Mesothelial cell of epicardium (in vitro differentiated cells): ENCODE data around the gene SAMD1. TPM values are rescaled to one million over a fixed set of nuclear protein-coding genes. Genes with fewer than 3 reads are reported as not detected.

Source experiments
- DNase-seq, 2 experiments: peaks; one replicate each; pipeline ENCODE4 v3.0.0; 2021; ENCODE audit warnings: low spot score in 2 of 2; ENCODE audit not compliant: unreplicated experiment in 2 of 2
- H3K27ac Mint-ChIP-seq: 2 replicates; pipeline ENCODE4 v1.8.0; 2021; ENCODE audit warnings: mixed read lengths
- H3K27me3 Mint-ChIP-seq: 2 replicates; pipeline ENCODE4 v1.8.0; 2021; ENCODE audit warnings: low read depth, mixed read lengths
- H3K36me3 Mint-ChIP-seq: 2 replicates; pipeline ENCODE4 v1.8.0; 2021; ENCODE audit warnings: mixed read lengths
- H3K4me1 Mint-ChIP-seq: 2 replicates; pipeline ENCODE4 v1.8.0; 2021; ENCODE audit warnings: mixed read lengths
- H3K4me3 Mint-ChIP-seq: 2 replicates; pipeline ENCODE4 v1.8.0; 2021; ENCODE audit warnings: mild to moderate bottlenecking, moderate library complexity, mixed read lengths
- H3K9me3 Mint-ChIP-seq: 2 replicates; pipeline ENCODE4 v1.8.0; 2021; ENCODE audit warnings: mixed read lengths
- CTCF ChIP-seq: fragments of 200-600 bp; sonication (generic); IDR thresholded peaks from one replicate; pipeline ENCODE4 v1.5.0; 2021; ENCODE audit warnings: antibody characterized with exemption; ENCODE audit not compliant: unreplicated experiment
- total RNA-seq: library from RNA; stranded (reverse); gene quantifications from 3 replicates; pipeline ENCODE4 v1.2.1, GENCODE V29; 2021

Gene SAMD1
- total RNA-seq, 1 donor from 2014 or later, result 74.0 TPM

GRCh38 chr19:14106840-14107239 is 16.3 kb upstream of the SAMD1 start:
- no peaks in the 10 kb centered on the region for H3K9me3 Mint-ChIP-seq
- DNase-seq, result no peak
- no peaks in the 10 kb centered on the region for H3K27me3 Mint-ChIP-seq
- no peaks in the 10 kb centered on the region for H3K4me1 Mint-ChIP-seq
- H3K4me3 Mint-ChIP-seq, result no peak overlapping the region
- no peak overlapping the region for H3K27ac Mint-ChIP-seq
- H3K36me3 Mint-ChIP-seq, result peaks cover 5% of the 10 kb centered on the region
- no peak for TF ChIP-seq CTCF

GRCh38 chr19:14105680-14106079 is 15.1 kb upstream of the SAMD1 start:
- H3K27ac Mint-ChIP-seq, result no peak overlapping the region
- no peak overlapping the region for H3K4me3 Mint-ChIP-seq
- no peaks in the 10 kb centered on the region for H3K27me3 Mint-ChIP-seq
- H3K36me3 Mint-ChIP-seq, result peaks cover 9% of the 10 kb centered on the region
- no peaks in the 10 kb centered on the region for H3K4me1 Mint-ChIP-seq
- no peak for TF ChIP-seq CTCF
- H3K9me3 Mint-ChIP-seq, result no peaks in the 10 kb centered on the region
- DNase-seq, result no peak

GRCh38 chr19:14103310-14103709 is 12.8 kb upstream of the SAMD1 start:
- H3K27me3 Mint-ChIP-seq, result no peaks in the 10 kb centered on the region
- no peak for TF ChIP-seq CTCF
- DNase-seq, result no peak
- H3K9me3 Mint-ChIP-seq, result no peaks in the 10 kb centered on the region
- no peak overlapping the region for H3K4me3 Mint-ChIP-seq
- peaks cover 11% of the 10 kb centered on the region for H3K36me3 Mint-ChIP-seq
- no peak overlapping the region for H3K27ac Mint-ChIP-seq
- H3K4me1 Mint-ChIP-seq, result no peaks in the 10 kb centered on the region

- Mint-ChIP-seq H3K4me3 (no peak overlapping the region), H3K27me3 (no peaks in the 10 kb centered on the region), H3K36me3 (peaks cover 11% of the 10 kb centered on the region), H3K9me3 (no peaks in the 10 kb centered on the region), H3K4me1 (no peaks in the 10 kb centered on the region), H3K27ac (no peak overlapping the region)
- no peak for DNase-seq
- no peak for TF ChIP-seq CTCF
Observed at GRCh38 chr19:14102756-14103155, 12.2 kb upstream of the SAMD1 start.

- TF ChIP-seq CTCF, result no peak
- peaks cover 13% of the 10 kb centered on the region for H3K36me3 Mint-ChIP-seq
- no peak overlapping the region for H3K27ac Mint-ChIP-seq
- H3K27me3 Mint-ChIP-seq, result no peaks in the 10 kb centered on the region
- no peaks in the 10 kb centered on the region for H3K9me3 Mint-ChIP-seq
- H3K4me3 Mint-ChIP-seq, result no peak overlapping the region
- no peaks in the 10 kb centered on the region for H3K4me1 Mint-ChIP-seq
- no peak for DNase-seq
Observed at GRCh38 chr19:14102102-14102696, 11.6 kb upstream of the SAMD1 start.
